GM20000 (cell line): ENCODE results near the gene MON2.
A peak's percentile ranks its signal among the peaks of the same experiment; 100 is the strongest.

ENCODE experiments used
- DNase-seq: peaks from one replicate; pipeline ENCODE4 v3.0.0; 2012; ENCODE audit warnings: low spot score
- CTCF ChIP-seq: IDR thresholded peaks from 2 replicates; pipeline ENCODE4 v1.5.1; 2012; ENCODE audit warnings: mild to moderate bottlenecking, control low read depth; ENCODE audit errors: extremely low read depth, missing control alignments

The MON2 gene

GRCh38 chr12:62466594-62467491, at the start of gene MON2:
Gene MON2 (plus strand): TSS chr12:62466826. CDS start chr12:62467208, 382 bp downstream.
- TF ChIP-seq CTCF, result no peak
- DNase-seq, result peak; percentile 97

DNA sequence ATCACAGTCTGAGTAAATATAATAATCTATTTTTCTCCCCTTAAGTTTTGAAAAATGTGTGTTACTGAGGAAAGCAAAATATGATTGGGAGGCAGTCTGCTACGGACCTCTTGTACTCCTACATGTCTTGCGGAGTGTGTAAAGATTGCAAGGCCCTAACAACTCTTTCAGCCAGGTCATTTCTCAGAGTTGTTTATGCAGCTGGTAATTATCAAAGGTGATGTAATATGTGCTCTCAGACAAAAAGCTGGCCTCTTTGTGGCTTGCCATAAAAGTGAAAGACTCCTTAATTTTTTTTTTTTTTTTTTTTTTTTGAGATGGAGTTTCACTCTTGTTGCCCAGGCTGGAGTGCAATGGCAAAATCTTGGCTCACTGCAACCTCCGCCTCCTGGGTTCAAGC, 40.5 kb upstream of the MON2 start:
- TF ChIP-seq CTCF, result no peak

GRCh38 chr12:62429457-62429856, 37.2 kb upstream of the MON2 start:
- TF ChIP-seq CTCF, result no peak
- DNase-seq, result no peak

More for the DNA sequence above, 40.5 kb upstream of the MON2 start:
- no peak for DNase-seq

- TF ChIP-seq CTCF, result no peak
- no peak for DNase-seq
These were observed 31.9 kb upstream of the MON2 start for GRCh38 chr12:62434494-62435302.

GRCh38 chr12:62435303-62436163, 31.1 kb upstream of the MON2 start:
- DNase-seq, result peak; percentile 55
- TF ChIP-seq CTCF, result no peak

DNA sequence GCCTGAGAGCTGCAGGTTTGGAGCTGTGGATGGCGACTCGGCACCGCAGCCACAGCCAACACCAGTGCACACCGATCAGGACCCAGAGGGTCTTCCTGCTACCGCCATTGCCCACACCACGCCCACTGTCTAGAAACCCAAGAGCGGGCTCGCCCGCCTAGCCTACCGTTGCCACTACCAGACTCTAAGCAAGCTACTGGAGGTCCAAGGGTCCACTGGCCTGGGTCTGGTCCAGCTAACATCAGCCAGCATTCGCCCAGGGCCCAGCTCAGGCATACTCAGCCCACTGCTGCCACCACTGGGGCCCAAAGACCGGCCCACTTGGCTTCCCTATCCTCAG, 30.5 kb upstream of the MON2 start:
- no peak for DNase-seq
- TF ChIP-seq CTCF, result no peak
